Measurements from ENCODE around the gene SEZ6L.

SEZ6L gene

DNA sequence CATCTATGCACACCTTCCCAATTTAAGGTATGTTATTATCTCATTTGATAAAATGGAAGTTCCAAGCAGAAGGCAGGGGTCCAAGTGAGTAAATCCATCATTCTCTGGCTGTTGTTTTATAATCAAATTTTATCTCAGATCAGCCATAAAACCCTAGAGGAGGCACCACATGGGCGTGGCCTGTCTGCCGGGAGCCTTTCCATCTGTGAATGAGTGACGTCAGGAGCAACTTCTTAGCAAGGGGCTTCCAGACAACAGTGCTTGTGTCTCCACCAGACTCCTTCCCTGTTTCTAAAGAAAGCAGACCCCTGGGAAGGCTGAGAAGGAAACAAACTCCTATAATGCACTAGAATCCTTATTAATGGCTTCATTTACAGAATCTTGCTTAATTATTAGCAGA, 13.5 kb downstream of the SEZ6L start:
- DNase-seq (ENCODE audit: low read depth): no peak

DNA sequence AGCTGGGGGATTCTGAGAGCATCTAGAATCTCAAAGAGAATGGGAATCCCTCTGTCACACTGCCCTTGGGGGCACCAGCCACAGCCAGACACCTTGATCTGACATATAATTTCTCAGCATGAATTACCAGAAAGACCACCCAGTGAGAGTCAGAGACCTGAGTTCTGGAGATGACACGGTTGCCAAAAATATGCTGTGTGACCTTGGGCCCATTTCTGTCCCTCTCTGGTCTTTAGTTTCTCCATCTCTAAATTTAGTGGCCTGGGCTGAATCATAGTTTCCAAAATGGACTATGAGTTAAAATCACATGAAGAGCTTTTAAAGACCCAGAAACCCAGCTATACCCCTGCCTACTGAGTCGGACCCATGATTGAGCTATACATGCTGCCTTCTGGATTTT, 15.9 kb downstream of the SEZ6L start:
- no peak for DNase-seq (ENCODE audit: low read depth)

- no peak for DNase-seq (ENCODE audit: low read depth)
Measured at GRCh38 chr22:26188341-26188740, 19.1 kb downstream of the SEZ6L start.

GRCh38 chr22:26194313-26194712, 25.1 kb downstream of the SEZ6L start:
- no peak for DNase-seq (ENCODE audit: low read depth)

DNA sequence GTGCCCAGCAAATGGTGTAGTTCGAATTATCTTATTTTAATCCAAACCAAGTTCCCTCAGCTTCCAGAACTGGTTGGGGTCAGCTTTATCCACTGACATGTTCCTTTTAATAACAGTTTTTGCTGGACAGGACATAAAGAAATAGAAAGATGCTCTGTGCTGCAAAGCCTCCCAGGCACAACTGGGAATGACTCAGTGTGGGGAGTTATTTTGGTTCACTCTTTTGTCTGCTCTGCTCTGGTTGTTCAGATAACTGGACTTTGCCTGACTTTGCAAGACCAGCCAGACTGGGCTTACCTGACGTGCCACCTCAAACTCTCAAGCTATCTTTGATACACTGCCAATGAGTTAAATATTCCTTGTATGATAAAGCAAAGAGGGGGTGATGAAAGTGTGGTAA, 25.6 kb downstream of the SEZ6L start:
- no peak for DNase-seq (ENCODE audit: low read depth)

DNA sequence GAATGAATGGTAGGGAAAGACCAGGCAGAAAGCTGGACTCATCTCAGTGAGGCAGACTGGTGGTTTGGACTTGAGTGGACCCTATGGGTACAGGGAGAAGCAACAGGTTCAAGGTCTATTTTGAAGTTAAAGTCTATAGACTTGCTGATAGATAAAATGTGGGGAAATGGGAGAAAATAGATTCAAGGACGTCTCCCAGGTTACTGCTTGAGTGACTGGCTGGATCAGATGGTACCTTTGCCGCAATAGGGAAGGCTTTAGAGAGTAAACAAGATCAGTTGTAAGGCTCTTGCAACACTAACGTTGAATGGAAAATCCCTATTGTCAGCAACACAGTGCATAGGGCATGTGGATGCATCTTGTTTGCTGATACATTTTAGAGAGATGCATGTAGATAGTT, 27.4 kb downstream of the SEZ6L start:
- DNase-seq (ENCODE audit: low read depth): no peak

DNA sequence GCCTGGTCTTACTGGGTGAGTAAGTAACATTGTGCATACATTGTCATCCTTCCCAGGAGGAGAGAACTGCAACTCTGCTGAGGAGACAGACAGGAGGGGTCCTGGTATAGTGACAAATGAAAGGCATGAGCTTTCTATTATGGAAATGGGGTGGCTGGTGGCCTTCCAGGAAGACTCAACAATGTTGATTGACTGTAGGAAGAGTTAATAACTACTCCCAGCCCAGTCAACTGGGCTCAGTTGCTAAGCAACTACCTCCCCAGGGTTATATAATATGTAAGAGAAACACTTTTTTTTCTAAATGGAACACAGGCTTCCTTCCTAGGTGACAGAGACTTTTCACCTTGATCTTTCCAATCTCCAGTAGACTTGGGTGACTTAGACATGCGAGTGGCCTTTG, 28.2 kb downstream of the SEZ6L start:
- DNase-seq (ENCODE audit: low read depth): no peak

DNA sequence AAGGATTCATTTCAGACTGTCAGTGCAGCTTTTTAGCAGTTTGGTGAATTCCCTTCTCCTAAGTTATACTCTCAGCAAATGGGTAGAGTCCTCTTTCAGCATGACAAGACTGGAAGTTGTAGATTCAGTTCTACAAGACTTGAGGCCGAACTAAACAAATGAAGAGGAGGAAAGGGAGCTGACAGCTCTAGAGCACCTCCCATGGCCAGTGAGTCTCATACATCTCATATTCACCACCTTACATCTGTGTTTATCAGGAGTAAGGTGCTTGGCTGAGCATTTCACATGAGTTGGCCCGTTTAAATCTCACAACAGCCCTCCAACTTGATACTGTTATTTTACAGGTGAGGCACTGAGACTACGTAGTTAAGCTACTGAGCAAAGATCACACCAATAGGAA, 30.4 kb downstream of the SEZ6L start:
- no peak for DNase-seq (ENCODE audit: low read depth)

DNA sequence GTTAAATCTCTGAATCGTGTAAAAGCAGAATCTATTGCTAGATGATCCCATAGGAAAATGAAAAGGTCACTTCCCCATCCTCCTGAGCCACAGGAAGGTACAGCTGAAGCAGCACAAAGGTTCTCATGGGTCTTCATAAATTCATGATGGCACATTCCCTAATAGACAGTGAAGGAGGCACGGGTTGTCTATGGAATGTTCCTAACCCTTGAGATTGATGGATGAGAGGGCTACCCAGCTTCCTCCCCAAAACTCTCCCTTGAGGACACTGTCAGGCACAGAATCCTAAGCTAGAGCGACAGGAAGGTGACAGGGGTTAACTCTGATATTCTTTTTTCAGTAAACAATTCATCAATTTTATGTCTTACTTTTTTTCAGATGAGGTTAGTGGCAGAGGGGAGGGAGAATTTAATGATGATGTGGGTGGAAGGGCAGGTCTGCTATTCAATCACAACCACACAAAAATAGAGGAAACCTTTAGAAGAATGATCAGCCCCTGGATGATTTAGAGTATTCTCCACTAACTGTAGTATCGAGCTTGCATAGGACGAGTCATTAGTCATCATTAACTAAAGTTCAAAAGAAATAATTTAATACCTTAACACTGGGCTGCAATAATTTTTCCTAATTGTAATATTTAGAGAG, 33.1 kb downstream of the SEZ6L start:
- DNase-seq (ENCODE audit: low read depth): no peak

DNA sequence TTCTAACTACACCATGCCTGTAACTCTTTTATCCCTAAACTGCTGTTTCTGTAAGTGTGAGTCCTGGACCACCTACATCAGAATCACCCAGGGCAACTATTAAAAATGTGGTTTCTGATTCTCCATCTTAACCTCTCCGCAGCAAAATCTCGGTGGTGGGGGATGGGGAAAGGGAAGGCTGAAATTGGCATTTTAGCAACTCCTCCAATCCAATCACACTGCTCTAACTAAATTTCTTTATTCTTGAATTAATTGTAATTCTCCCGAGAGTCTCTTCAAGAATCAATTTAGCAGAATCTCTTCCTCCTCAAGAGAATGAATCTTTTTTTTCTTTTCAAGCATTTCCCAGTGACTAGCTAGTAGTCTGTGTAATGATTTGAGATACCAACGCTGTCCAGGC, 36.2 kb downstream of the SEZ6L start:
- DNase-seq (ENCODE audit: low read depth): no peak

DNA sequence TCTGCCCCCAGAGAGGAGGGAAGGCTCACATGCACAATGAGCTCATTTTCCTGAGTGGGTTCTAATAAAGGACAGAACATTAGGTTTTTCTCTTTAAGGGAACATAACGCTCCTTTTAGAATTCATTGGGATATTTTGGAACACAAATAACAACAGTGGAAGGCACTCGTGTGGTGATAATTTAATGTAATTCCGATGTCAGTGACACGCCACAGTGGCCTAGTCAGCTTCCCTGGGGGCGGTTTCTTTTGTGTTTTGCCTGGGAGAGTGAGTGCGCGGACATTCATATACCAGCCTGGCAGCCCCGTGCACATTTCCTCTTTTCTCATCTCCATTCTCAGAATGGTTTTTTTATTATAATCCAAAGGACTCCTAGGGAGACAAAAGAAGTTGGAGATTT, 41.1 kb downstream of the SEZ6L start:
- DNase-seq (ENCODE audit: low read depth): no peak

- DNase-seq (ENCODE audit: low read depth): no peak
Measured at GRCh38 chr22:26213826-26214225, 44.6 kb downstream of the SEZ6L start.

DNA sequence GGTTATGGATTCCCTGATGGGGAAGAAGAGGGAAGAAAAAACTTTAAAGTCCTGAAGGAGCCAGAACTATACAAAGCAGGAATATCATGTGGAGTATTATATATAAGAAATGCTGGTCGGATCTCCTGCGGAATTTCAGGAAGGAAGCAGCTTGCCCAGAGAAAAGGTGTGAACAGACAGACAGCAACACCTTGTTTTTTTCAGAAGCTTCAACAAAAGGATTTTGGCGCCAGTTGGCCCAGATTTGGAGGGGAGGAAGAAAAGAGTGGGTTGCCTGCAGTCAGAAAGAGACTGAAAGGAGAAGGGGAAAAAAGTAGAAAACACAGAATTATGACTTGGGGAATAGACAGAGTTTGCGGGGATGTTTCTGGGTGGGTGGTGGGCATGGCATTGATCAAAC, 45.2 kb downstream of the SEZ6L start:
- no peak for DNase-seq (ENCODE audit: low read depth)

GRCh38 chr22:26215736-26216135, 46.5 kb downstream of the SEZ6L start:
- no peak for DNase-seq (ENCODE audit: low read depth)

DNA sequence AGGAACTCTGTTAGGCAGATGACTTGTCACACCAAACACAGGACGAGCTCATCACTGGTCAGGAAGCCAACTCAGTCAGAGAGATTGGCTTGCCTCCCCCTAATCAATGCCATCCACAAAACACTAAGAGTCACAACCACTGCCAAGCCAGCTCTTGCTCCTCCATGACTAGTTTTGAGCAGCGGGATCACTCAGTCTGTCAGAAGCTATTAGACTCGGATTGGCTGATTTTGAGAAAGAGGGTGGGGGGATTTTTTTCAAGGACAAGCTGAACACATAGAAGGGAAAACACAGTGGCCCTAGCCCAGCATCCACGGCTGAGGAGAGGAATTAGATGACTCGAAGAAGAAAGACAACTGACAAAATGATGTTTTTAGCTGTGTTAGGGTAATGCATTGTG, 55.9 kb downstream of the SEZ6L start:
- DNase-seq (ENCODE audit: low read depth): no peak

GRCh38 chr22:26226538-26227297, 57.5 kb downstream of the SEZ6L start:
- no peak for DNase-seq (ENCODE audit: low read depth)

- no peak for DNase-seq (ENCODE audit: low read depth)
Measured at GRCh38 chr22:26229910-26230309, 60.6 kb downstream of the SEZ6L start.

DNA sequence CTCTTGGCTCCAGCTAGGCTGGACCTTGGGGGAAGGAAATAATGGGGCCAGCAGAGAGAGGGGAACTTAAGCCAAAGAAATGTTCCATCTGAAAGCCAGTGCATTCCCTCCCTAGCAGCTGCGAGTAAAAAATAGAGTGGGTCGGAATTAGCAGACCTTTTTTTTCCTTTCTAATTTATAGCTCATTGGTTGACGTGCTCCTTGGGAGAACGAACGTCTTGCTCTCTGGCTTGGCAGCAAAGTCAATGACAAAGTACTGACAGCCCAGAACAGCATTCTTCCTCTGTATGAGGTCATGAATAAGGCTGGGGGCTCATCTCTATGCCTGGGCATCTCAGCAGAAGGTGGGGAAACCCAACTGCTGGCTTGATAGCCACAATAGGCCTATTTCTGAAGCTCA, 65.0 kb downstream of the SEZ6L start:
- no peak for DNase-seq (ENCODE audit: low read depth)

DNA sequence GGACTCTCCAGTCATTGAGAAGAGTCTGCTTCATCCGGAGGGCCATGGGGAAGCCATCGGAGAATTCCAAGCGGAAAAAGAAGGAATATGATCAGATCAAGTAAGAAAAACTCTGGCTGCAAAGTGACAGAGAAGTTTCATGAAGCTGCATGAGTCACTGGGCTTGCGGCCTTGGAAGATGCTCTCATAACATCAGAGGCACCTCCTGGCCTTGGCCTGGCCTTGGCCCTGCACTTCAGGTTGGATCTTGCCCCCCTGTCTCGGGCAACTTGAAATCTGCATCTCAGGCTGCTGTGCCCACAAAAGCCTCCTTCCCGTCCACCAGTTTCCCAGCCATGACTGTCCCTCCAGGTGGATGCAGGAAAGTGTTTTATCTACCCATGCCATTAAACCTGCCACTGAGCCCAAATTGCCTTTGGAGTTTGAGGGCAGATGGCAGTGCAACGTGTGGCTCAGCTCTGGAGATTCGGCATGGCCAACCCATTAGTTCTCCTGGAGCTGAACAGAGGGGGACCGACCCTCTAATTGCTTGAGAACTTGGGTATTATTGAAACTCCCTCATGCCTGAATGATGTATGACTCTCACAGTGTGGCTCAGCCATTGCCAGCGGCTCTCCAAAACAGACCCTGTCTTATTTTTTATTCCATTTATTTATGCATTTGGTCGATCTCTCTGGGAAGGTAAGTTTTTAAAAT, 66.7 kb downstream of the SEZ6L start:
- no peak for DNase-seq (ENCODE audit: low read depth)

DNA sequence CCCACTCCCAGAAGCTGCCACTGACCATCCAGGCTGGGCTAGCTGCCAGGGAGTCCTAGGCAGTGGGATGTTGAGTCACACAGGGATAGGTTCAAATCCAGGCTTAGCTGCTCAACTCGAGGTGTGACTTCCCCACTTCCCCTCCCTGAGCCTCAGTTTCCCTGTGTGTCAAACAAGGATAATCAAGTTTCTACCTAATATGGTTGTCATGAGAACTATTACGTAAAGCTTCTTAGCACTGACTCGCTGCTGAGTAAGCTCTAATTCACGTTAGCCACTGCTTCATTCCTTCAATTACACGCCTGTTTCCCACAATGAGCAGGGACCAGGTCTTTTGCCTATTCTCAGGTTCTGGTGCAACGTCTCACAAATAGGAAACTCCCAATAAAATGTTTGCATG, 67.7 kb downstream of the SEZ6L start:
- no peak for DNase-seq (ENCODE audit: low read depth)

GRCh38 chr22:26238596-26238995, 69.3 kb downstream of the SEZ6L start:
- DNase-seq (ENCODE audit: low read depth): no peak

GRCh38 chr22:26239581-26239980, 70.3 kb downstream of the SEZ6L start:
- no peak for DNase-seq (ENCODE audit: low read depth)

- DNase-seq (ENCODE audit: low read depth): no peak
Measured at GRCh38 chr22:26241361-26241760, 72.1 kb downstream of the SEZ6L start.
